Measurements from ENCODE around the gene CES1.
"Not testable (repeated sequence)": the region's sequence is repeated elsewhere in the genome, so short reads cannot be mapped to it uniquely, and the experiment has no call there.

The CES1 gene

DNA sequence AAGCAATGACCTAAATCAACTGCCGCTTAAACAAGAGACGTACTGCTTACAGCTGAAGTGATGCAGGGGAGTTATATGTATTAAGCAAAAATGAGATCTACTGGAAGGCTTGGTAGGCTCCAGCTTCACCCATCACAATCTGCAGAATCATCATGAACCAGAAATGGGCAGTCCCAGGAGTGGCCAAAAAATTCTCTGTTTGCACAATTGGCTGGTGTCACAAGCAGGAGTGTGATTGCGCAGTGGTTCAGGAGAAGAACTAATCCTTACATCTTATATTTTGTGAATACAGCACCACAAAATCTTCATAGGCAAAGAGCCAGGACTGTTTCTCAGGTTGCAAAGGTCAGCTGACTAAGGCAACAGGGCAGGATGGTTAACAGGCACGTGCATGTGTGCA is 75.9 kb downstream of the CES1 start:
- TF ChIP-seq, protein P1, sequence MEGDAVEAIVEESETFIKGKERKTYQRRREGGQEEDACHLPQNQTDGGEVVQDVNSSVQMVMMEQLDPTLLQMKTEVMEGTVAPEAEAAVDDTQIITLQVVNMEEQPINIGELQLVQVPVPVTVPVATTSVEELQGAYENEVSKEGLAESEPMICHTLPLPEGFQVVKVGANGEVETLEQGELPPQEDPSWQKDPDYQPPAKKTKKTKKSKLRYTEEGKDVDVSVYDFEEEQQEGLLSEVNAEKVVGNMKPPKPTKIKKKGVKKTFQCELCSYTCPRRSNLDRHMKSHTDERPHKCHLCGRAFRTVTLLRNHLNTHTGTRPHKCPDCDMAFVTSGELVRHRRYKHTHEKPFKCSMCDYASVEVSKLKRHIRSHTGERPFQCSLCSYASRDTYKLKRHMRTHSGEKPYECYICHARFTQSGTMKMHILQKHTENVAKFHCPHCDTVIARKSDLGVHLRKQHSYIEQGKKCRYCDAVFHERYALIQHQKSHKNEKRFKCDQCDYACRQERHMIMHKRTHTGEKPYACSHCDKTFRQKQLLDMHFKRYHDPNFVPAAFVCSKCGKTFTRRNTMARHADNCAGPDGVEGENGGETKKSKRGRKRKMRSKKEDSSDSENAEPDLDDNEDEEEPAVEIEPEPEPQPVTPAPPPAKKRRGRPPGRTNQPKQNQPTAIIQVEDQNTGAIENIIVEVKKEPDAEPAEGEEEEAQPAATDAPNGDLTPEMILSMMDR (conservative IDR thresholded peaks at IDR 0.05; ENCODE audit: low read depth, low read length): no peak
- DNase-seq (ENCODE audit: low read depth): no peak
- H3K4me3 ChIP-seq (ENCODE audit: low read depth, low read length): no peak overlapping the region

DNA sequence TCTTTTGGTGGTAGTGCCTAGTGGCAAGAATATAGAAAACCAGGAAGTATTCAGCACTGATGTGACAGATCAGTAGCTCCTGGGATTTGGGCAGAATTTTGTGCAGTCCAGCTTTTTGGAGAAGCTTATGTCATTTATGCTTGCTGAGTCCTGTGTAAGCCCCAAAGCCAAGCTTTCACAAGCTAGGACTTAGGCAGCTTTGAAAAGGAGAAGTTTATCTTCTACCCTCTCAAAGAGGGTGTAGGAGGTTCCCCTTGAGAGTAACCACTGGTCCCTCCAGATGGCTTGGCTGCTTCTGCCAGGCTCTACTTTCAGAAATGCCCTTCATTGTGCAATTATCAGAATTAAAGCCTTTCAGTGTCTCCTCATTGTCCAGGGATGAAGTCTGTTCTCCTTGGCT is 78.8 kb downstream of the CES1 start:
- DNase-seq (ENCODE audit: low read depth): no peak
- no peak overlapping the region for H3K4me3 ChIP-seq (ENCODE audit: low read depth, low read length)
- TF ChIP-seq, protein P1 (conservative IDR thresholded peaks at IDR 0.05; ENCODE audit: low read depth, low read length): no peak

- not testable (repeated sequence) for H3K4me3 ChIP-seq (ENCODE audit: low read depth, low read length); DNase-seq (ENCODE audit: low read depth)
Measured at GRCh38 chr16:55753145-55753631, 79.7 kb downstream of the CES1 start.

Measured in choroid plexus epithelial cell (primary cell).